C4-2B (cell line): Measurements from ENCODE around the gene CCL27.
A peak's percentile ranks its signal among the peaks of the same experiment; 100 is the strongest.

Experiments
- H3K27ac ChIP-seq: fragments of 450-650 bp; 2 replicates; pipeline ENCODE4 v1.5.1; 2017
- CTCF ChIP-seq: fragments of 450-650 bp; conservative IDR thresholded peaks from 2 replicates; pipeline ENCODE4 v1.5.1; 2017; ENCODE audit warnings: mild to moderate bottlenecking
- ZFX ChIP-seq: fragments of 450-650 bp; IDR thresholded peaks from 2 replicates; pipeline ENCODE4 v1.6.1; 2017

The CCL27 gene

GRCh38 chr9:34636791-34637355 is 25.6 kb downstream of the CCL27 start:
- TF ChIP-seq ZFX (no peak), CTCF (no peak)
- H3K27ac ChIP-seq: peak overlapping the region; percentile 95

GRCh38 chr9:34635556-34635955 is 26.9 kb downstream of the CCL27 start:
- H3K27ac ChIP-seq: no peak overlapping the region
- TF ChIP-seq ZFX: no peak
- TF ChIP-seq CTCF: no peak

GRCh38 chr9:34634551-34635248 is 27.8 kb downstream of the CCL27 start:
- no peak overlapping the region for H3K27ac ChIP-seq
- no peak for TF ChIP-seq ZFX
- no peak for TF ChIP-seq CTCF

GRCh38 chr9:34633851-34634550 is 28.5 kb downstream of the CCL27 start:
- no peak overlapping the region for H3K27ac ChIP-seq
- peak; percentile 95 for TF ChIP-seq CTCF
- no peak for TF ChIP-seq ZFX

- H3K27ac ChIP-seq: no peak overlapping the region
- TF ChIP-seq CTCF: no peak
These were observed 29.3 kb downstream of the CCL27 start for GRCh38 chr9:34633166-34633565.

GRCh38 chr9:34630402-34631154 is 31.9 kb downstream of the CCL27 start:
- TF ChIP-seq CTCF (no peak), ZFX (no peak)
- no peak overlapping the region for H3K27ac ChIP-seq

- no peak overlapping the region for H3K27ac ChIP-seq
- TF ChIP-seq CTCF: no peak
- TF ChIP-seq ZFX: no peak
These were observed 33.0 kb downstream of the CCL27 start for GRCh38 chr9:34629491-34629808.
